H9 (cell line): ENCODE measurements around the gene KCNMA1. TPM values are rescaled to one million over a fixed set of nuclear protein-coding genes. Genes with fewer than 3 reads are reported as not detected.

Experiments
- DNase-seq: peaks from one replicate; pipeline ENCODE4 v3.0.0-alpha.2; 2017
- H2AFZ ChIP-seq: one replicate; pipeline ENCODE4 v1.6.1; 2013; ENCODE audit warnings: mild to moderate bottlenecking, low read length, control low read depth, moderate library complexity
- H2AK5ac ChIP-seq: 2 replicates; pipeline ENCODE4 v1.6.1; 2013; ENCODE audit warnings: low read length, control low read depth, mixed read lengths; ENCODE audit not compliant: insufficient read length
- H2BK120ac ChIP-seq: one replicate; pipeline ENCODE4 v1.6.1; 2013; ENCODE audit warnings: low read depth, mild to moderate bottlenecking, low read length, control low read depth, inconsistent platforms; ENCODE audit not compliant: poor library complexity, severe bottlenecking
- H2BK12ac ChIP-seq: 2 replicates; pipeline ENCODE4 v1.6.1; 2013; ENCODE audit warnings: low read length, control low read depth, mixed read lengths, low read depth; ENCODE audit not compliant: insufficient read length
- H2BK15ac ChIP-seq: 2 replicates; pipeline ENCODE4 v1.6.1; 2013; ENCODE audit warnings: low read depth, low read length, control low read depth
- H2BK20ac ChIP-seq: one replicate; pipeline ENCODE4 v1.6.1; 2013; ENCODE audit warnings: low read depth, mild to moderate bottlenecking, low read length, control low read depth, inconsistent platforms; ENCODE audit not compliant: poor library complexity, severe bottlenecking
- H2BK5ac ChIP-seq: 2 replicates; pipeline ENCODE4 v1.6.1; 2013; ENCODE audit warnings: low read length, control low read depth, mixed read lengths; ENCODE audit not compliant: insufficient read length
- H3K14ac ChIP-seq: 2 replicates; pipeline ENCODE4 v1.6.1; 2013; ENCODE audit warnings: low read length, control low read depth; ENCODE audit not compliant: insufficient read depth
- H3K18ac ChIP-seq: 2 replicates; pipeline ENCODE4 v1.6.1; 2013; ENCODE audit warnings: low read depth, mild to moderate bottlenecking, mixed read lengths, low read length, control low read depth; ENCODE audit not compliant: insufficient read length
- H3K23ac ChIP-seq: 2 replicates; pipeline ENCODE4 v1.6.1; 2013; ENCODE audit warnings: low read length, control low read depth, mixed read lengths, low read depth; ENCODE audit not compliant: insufficient read length
- H3K23me2 ChIP-seq: 2 replicates; pipeline ENCODE4 v1.6.1; 2013; ENCODE audit warnings: low read depth, mild to moderate bottlenecking, mixed read lengths, low read length, control low read depth; ENCODE audit not compliant: insufficient read length, poor library complexity, severe bottlenecking
- H3K27ac ChIP-seq: 2 replicates; pipeline ENCODE4 v1.5.1; 2013; ENCODE audit warnings: low read length, control low read depth, mixed read lengths, low read depth; ENCODE audit not compliant: insufficient read length
- H3K27me3 ChIP-seq: 2 replicates; pipeline ENCODE4 v1.6.1; 2013; ENCODE audit warnings: low read length, control low read depth, inconsistent platforms; ENCODE audit not compliant: insufficient read depth
- H3K4ac ChIP-seq: 2 replicates; pipeline ENCODE4 v1.6.1; 2013; ENCODE audit warnings: low read depth, mild to moderate bottlenecking, control low read depth, inconsistent platforms, low read length, moderate library complexity
- H3K4me1 ChIP-seq: 2 replicates; pipeline ENCODE4 v1.6.1; 2013; ENCODE audit warnings: low read length, control low read depth, inconsistent platforms; ENCODE audit not compliant: insufficient read depth
- H3K4me2 ChIP-seq: 2 replicates; pipeline ENCODE4 v1.6.1; 2013; ENCODE audit warnings: low read length, control low read depth, mixed read lengths; ENCODE audit not compliant: insufficient read length, insufficient read depth
- H3K56ac ChIP-seq: 2 replicates; pipeline ENCODE4 v1.6.1; 2013; ENCODE audit warnings: low read depth, mild to moderate bottlenecking, mixed read lengths, low read length, control low read depth; ENCODE audit not compliant: insufficient read length
- H3K79me1 ChIP-seq: 2 replicates; pipeline ENCODE4 v1.6.1; 2013; ENCODE audit warnings: low read depth, mild to moderate bottlenecking, moderate library complexity, low read length, control low read depth, inconsistent platforms; ENCODE audit not compliant: insufficient read depth, poor library complexity, severe bottlenecking
- H3K79me2 ChIP-seq: 2 replicates; pipeline ENCODE4 v1.6.1; 2013; ENCODE audit warnings: low read length, control low read depth, inconsistent platforms; ENCODE audit not compliant: insufficient read depth
- H3K9ac ChIP-seq: 2 replicates; pipeline ENCODE4 v1.6.1; 2013; ENCODE audit warnings: low read length, control low read depth, mixed read lengths; ENCODE audit not compliant: insufficient read length; ENCODE audit errors: extremely low read depth
- H3K9me3 ChIP-seq: one replicate; pipeline ENCODE4 v1.6.1; 2013; ENCODE audit warnings: low read depth, low read length, inconsistent platforms; ENCODE audit not compliant: control insufficient read depth
- H3T11ph ChIP-seq: one replicate; pipeline ENCODE4 v1.6.1; 2013; ENCODE audit warnings: mild to moderate bottlenecking, low read length, control low read depth, inconsistent platforms
- H4K20me1 ChIP-seq: one replicate; pipeline ENCODE4 v1.6.1; 2013; ENCODE audit not compliant: control insufficient read depth, insufficient read length, insufficient read depth
- H4K5ac ChIP-seq: 2 replicates; pipeline ENCODE4 v1.6.1; 2013; ENCODE audit warnings: low read depth, mild to moderate bottlenecking, mixed read lengths, low read length, control low read depth; ENCODE audit not compliant: insufficient read length
- H4K8ac ChIP-seq: replicated peaks from 2 replicates; pipeline ENCODE4 v1.6.1; 2013; ENCODE audit warnings: low read length, control low read depth, mixed read lengths, low read depth; ENCODE audit not compliant: insufficient read length
- H4K91ac ChIP-seq: 2 replicates; pipeline ENCODE4 v1.6.1; 2013; ENCODE audit warnings: low read depth, mild to moderate bottlenecking, moderate library complexity, mixed read lengths, low read length, control low read depth; ENCODE audit not compliant: insufficient read length
- H3K27ac Mint-ChIP-seq, 3 experiments: 2 replicates in 2 of 3; 3 replicates in 1 of 3; pipeline ENCODE4 v1.8.0; 2020 to 2021; ENCODE audit warnings: mixed read lengths in 3 of 3, mild to moderate bottlenecking in 1 of 3, moderate library complexity in 1 of 3
- H3K27me3 Mint-ChIP-seq: 2 replicates; pipeline ENCODE4 v1.8.0; 2021; ENCODE audit warnings: low read depth, mild to moderate bottlenecking, moderate library complexity, mixed read lengths
- H3K36me3 Mint-ChIP-seq, 3 experiments: 2 replicates in 2 of 3; 3 replicates in 1 of 3; pipeline ENCODE4 v1.8.0; 2020 to 2021; ENCODE audit warnings: low read depth in 3 of 3, mixed read lengths in 3 of 3; ENCODE audit not compliant: insufficient read depth in 1 of 3
- H3K4me1 Mint-ChIP-seq, 2 experiments: 2 replicates each; pipeline ENCODE4 v1.8.0; 2020; ENCODE audit warnings: mixed read lengths in 2 of 2
- H3K4me3 Mint-ChIP-seq, 2 experiments: 2 replicates in 1 of 2; 3 replicates in 1 of 2; pipeline ENCODE4 v1.8.0; 2020 to 2021; ENCODE audit warnings: mild to moderate bottlenecking in 2 of 2, mixed read lengths in 2 of 2, moderate library complexity in 1 of 2
- H3K9me3 Mint-ChIP-seq, 2 experiments: 2 replicates in 1 of 2; 3 replicates in 1 of 2; pipeline ENCODE4 v1.8.0; 2020; ENCODE audit warnings: mild to moderate bottlenecking in 2 of 2, mixed read lengths in 2 of 2, moderate library complexity in 1 of 2
- WGBS: extraction: QIAGEN DNeasy Blood & Tissue Kit; methylation state at CpG from one replicate; pipeline ENCODE4 v1.1.7; 2013; ENCODE audit warnings: missing lambda C conversion rate, low lambda C conversion rate, mixed read lengths; ENCODE audit not compliant: insufficient read length; ENCODE audit errors: extremely low coverage; 5-methylcytosine and 5-hydroxymethylcytosine counted together
- total RNA-seq: library from RNA; stranded (reverse); gene quantifications from 2 replicates; pipeline ENCODE4 v1.2.1, GENCODE V29; 2021
- TF ChIP-seq, protein P1 (sequence below): fragments of 200-600 bp; sonication (generic); conservative IDR thresholded peaks from 3 replicates; pipeline ENCODE4 v1.8.0; 2021; ENCODE audit warnings: antibody characterized with exemption, mild to moderate bottlenecking

The KCNMA1 gene
- total RNA-seq, 1 experiment from 2014 or later = 2.0 TPM

DNA sequence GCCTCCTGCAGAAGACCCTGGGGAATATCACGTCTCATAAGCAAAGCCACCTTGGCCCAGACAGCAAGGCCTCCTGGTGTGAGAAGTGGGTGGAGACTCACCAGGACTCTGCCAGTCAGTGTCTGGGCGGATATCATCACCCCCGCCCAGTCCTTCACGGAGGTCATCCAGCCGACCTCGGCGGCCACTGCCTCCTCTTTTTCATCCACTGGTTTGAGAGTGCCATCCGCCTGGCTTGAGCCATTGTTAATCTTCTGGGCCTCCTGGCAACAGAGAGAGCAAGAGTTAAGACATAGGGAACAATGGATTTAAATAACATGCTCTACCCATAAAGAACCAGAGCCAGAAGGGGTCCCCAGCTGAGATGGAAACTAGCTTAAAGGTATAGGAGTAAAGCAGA, 233.8 kb downstream of the KCNMA1 start:
- Histone ChIP-seq H3K9me3 (no peaks in the 10 kb centered on the region), H4K91ac (no peak overlapping the region), H3K4ac (no peak overlapping the region), H3K23ac (no peak overlapping the region), H4K5ac (no peak overlapping the region), H2BK20ac (no peak overlapping the region), H3K9ac (no peak overlapping the region), H3K4me1 (peaks cover 2% of the 10 kb centered on the region; the same call in 1 of the 2 replicates), H4K8ac (no peak overlapping the region), H3K79me2 (no peaks in the 10 kb centered on the region), H3K23me2 (no peaks in the 10 kb centered on the region), H4K20me1 (no peaks in the 10 kb centered on the region), H3K14ac (no peak overlapping the region), H3T11ph (no peak overlapping the region), H3K18ac (no peak overlapping the region), H3K27ac (no peak overlapping the region), H2BK120ac (no peak overlapping the region), H3K4me2 (no peak overlapping the region), H2AFZ (no peak overlapping the region), H3K27me3 (no peaks in the 10 kb centered on the region), H3K56ac (no peak overlapping the region), H2AK5ac (no peak overlapping the region), H2BK12ac (no peak overlapping the region), H2BK5ac (no peak overlapping the region), H3K79me1 (no peaks in the 10 kb centered on the region), H2BK15ac (no peak overlapping the region)
- Mint-ChIP-seq H3K36me3 (no peaks in the 10 kb centered on the region), H3K9me3 (no peaks in the 10 kb centered on the region), H3K4me3 (no peak overlapping the region), H3K27ac (peak overlapping the region in 1 of 3 experiments; percentile 7; a peak in 1 of 7 replicates), H3K27me3 (peaks cover 1% of the 10 kb centered on the region; the same call in 1 of the 2 replicates), H3K4me1 (peaks cover 21 to 31% of the 10 kb centered on the region in 2 experiments)
- WGBS = no CpG with 5 or more reads among the region's 8 CpGs
- TF ChIP-seq, protein P1, sequence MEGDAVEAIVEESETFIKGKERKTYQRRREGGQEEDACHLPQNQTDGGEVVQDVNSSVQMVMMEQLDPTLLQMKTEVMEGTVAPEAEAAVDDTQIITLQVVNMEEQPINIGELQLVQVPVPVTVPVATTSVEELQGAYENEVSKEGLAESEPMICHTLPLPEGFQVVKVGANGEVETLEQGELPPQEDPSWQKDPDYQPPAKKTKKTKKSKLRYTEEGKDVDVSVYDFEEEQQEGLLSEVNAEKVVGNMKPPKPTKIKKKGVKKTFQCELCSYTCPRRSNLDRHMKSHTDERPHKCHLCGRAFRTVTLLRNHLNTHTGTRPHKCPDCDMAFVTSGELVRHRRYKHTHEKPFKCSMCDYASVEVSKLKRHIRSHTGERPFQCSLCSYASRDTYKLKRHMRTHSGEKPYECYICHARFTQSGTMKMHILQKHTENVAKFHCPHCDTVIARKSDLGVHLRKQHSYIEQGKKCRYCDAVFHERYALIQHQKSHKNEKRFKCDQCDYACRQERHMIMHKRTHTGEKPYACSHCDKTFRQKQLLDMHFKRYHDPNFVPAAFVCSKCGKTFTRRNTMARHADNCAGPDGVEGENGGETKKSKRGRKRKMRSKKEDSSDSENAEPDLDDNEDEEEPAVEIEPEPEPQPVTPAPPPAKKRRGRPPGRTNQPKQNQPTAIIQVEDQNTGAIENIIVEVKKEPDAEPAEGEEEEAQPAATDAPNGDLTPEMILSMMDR = no peak
- DNase-seq = no peak
